T-cell (primary cell): ENCODE data around the gene TFEC. TPM values are rescaled to one million over a fixed set of nuclear protein-coding genes. Genes with fewer than 3 reads are reported as not detected.

Experiments used
- ATAC-seq, 4 experiments: fragments of 200-7000 bp in 3 of 4; fragments of 150-1000 bp in 1 of 4; cut with Tn5 transposase; replicated peaks in 1 of 4; 1 replicate in 3 of 4; 2 replicates in 1 of 4; pipeline ENCODE4 v1.10.0; 2021; ENCODE audit warnings: moderate library complexity in 3 of 4, mild to moderate bottlenecking in 2 of 4, moderate number of reproducible peaks in 1 of 4
- CTCF ChIA-PET, 2 donors: fragments of 300-600 bp; sonication (Branson Sonifier 250); formaldehyde crosslinking; loops; one replicate each; lab custom pipeline; 2022; ENCODE audit warnings: antibody characterized with exemption in 2 of 2; lab: Charles Lee
- POLR2A ChIA-PET, 2 donors: fragments of 300-600 bp; sonication (Branson Sonifier 250); formaldehyde crosslinking; loops; one replicate each; lab custom pipeline; 2022; ENCODE audit warnings: antibody characterized with exemption in 2 of 2; lab: Charles Lee
- DNase-seq, 35 experiments: peaks; one replicate each; pipeline versions ENCODE4 v3.0.0 to v3.0.0-alpha.2; 2013 to 2023
- H3K27ac ChIP-seq: one replicate; pipeline ENCODE4 v1.5.1; 2013; ENCODE audit warnings: low read length
- H3K27me3 ChIP-seq, 2 experiments: replicated peaks in 1 of 2; 1 replicate in 1 of 2; 2 replicates in 1 of 2; pipeline versions ENCODE4 v1.6.1 to v1.7.0; 2013; ENCODE audit warnings: low read length in 1 of 2, mixed read lengths in 1 of 2; ENCODE audit not compliant: control insufficient read depth in 2 of 2, insufficient read depth in 2 of 2; ENCODE audit errors: extremely low read depth in 1 of 2
- H3K36me3 ChIP-seq, 2 donors: 1 replicate in 1 of 2; 2 replicates in 1 of 2; pipeline versions ENCODE4 v1.6.1 to v1.7.0; 2013; ENCODE audit warnings: low read length in 1 of 2; ENCODE audit not compliant: control insufficient read depth in 2 of 2, insufficient read depth in 1 of 2; ENCODE audit errors: extremely low read depth in 1 of 2
- H3K4me1 ChIP-seq, 2 experiments: 1 replicate in 1 of 2; 2 replicates in 1 of 2; pipeline versions ENCODE4 v1.6.1 to v1.7.0; 2013; ENCODE audit warnings: low read length in 2 of 2, mixed read lengths in 1 of 2; ENCODE audit not compliant: insufficient read depth in 2 of 2, control insufficient read depth in 1 of 2; ENCODE audit errors: extremely low read depth in 1 of 2
- H3K4me3 ChIP-seq, 2 donors: 1 replicate in 1 of 2; 2 replicates in 1 of 2; pipeline versions ENCODE4 v1.5.1 to v1.7.0; 2013; ENCODE audit warnings: mild to moderate bottlenecking in 2 of 2, low read length in 1 of 2, moderate library complexity in 1 of 2; ENCODE audit not compliant: control insufficient read depth in 1 of 2; ENCODE audit errors: extremely low read depth in 1 of 2
- H3K9me3 ChIP-seq: 2 replicates; pipeline ENCODE4 v1.7.0; 2013
- H3K27ac Mint-ChIP-seq, 2 donors: one replicate each; pipeline ENCODE4 v1.8.0; 2020 to 2021; ENCODE audit warnings: mild to moderate bottlenecking in 2 of 2, mixed read lengths in 2 of 2
- H3K27me3 Mint-ChIP-seq, 2 donors: one replicate each; pipeline ENCODE4 v1.8.0; 2021 to 2022; ENCODE audit warnings: mixed read lengths in 2 of 2
- H3K36me3 Mint-ChIP-seq: one replicate; pipeline ENCODE4 v1.8.0; 2021; ENCODE audit warnings: mixed read lengths
- H3K4me1 Mint-ChIP-seq, 3 donors: one replicate each; pipeline ENCODE4 v1.8.0; 2020 to 2022; ENCODE audit warnings: mixed read lengths in 3 of 3, mild to moderate bottlenecking in 1 of 3
- H3K4me3 Mint-ChIP-seq, 3 donors: one replicate each; pipeline ENCODE4 v1.8.0; 2020 to 2022; ENCODE audit warnings: mild to moderate bottlenecking in 3 of 3, mixed read lengths in 3 of 3, moderate library complexity in 3 of 3
- H3K9me3 Mint-ChIP-seq, 3 donors: one replicate each; pipeline ENCODE4 v1.8.0; 2020 to 2022; ENCODE audit warnings: mixed read lengths in 3 of 3
- WGBS: methylation state at CpG from one replicate; pipeline ENCODE4 v1.1.5; 2013; ENCODE audit warnings: missing lambda C conversion rate; ENCODE audit not compliant: insufficient coverage; 5-methylcytosine and 5-hydroxymethylcytosine counted together
- total RNA-seq, 35 experiments: library from RNA in 6 of 35; stranded (reverse) in 6 of 35; fragments of 120-200 nt in 1 of 35; gene quantifications; one replicate each; pipeline versions ENCODE4 v1.2.1 to v1.2.4 and lab custom pipeline; 2013 to 2026

The TFEC gene
- total RNA-seq, 5 donors from 2014 or later (not counting 1 experiment from before 2014, with no cell fraction given) = 0.19 to 0.51 (median 0.33) TPM

- no peaks in the 10 kb centered on the region for H3K27me3 ChIP-seq
- WGBS = no CpG with 5 or more reads among the region's 3 CpGs
- no peak overlapping the region for H3K4me3 Mint-ChIP-seq
- H3K27ac ChIP-seq = no peak overlapping the region
- no peaks in the 10 kb centered on the region for H3K4me1 ChIP-seq
- H3K36me3 ChIP-seq = no peaks in the 10 kb centered on the region
- no peak overlapping the region for H3K4me3 ChIP-seq
- no peaks in the 10 kb centered on the region for H3K9me3 ChIP-seq
- no peaks in the 10 kb centered on the region for H3K9me3 Mint-ChIP-seq
- ATAC-seq (no peak), DNase-seq (no peak)
- no peak overlapping the region for H3K27ac Mint-ChIP-seq
- CTCF ChIA-PET = no interaction called here
- H3K36me3 Mint-ChIP-seq = no peaks in the 10 kb centered on the region
- POLR2A ChIA-PET = no interaction called here
- H3K4me1 Mint-ChIP-seq = no peaks in the 10 kb centered on the region
- no peaks in the 10 kb centered on the region for H3K27me3 Mint-ChIP-seq
Measured at GRCh38 chr7:115976651-115977050, 53.9 kb downstream of the TFEC start.

GRCh38 chr7:115975766-115976165 lies 54.8 kb downstream of the TFEC start:
- no peaks in the 10 kb centered on the region for H3K36me3 Mint-ChIP-seq

DNA sequence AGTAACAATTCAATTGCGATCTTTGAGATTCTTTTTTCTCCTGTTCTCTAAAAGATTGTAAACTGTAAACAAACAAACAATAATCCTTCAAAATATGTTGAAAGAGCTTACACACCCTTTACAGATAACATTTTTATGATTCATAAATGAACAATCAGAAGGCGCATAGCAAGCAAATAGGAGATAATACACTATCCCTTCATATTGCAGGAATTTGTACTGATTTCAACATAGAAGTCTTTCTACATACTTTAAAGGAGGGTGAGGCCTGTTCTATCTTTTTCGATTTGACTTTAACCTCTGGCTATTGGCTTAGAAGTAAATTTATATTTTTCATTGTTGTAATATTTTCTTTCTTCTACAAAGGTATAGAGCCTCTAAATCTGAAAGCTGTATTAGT lies 57.2 kb downstream of the TFEC start:
- Mint-ChIP-seq H3K36me3 (no peaks in the 10 kb centered on the region), H3K27ac (no peak overlapping the region), H3K4me3 (no peak overlapping the region), H3K4me1 (no peaks in the 10 kb centered on the region), H3K27me3 (no peaks in the 10 kb centered on the region), H3K9me3 (peaks cover 0 to 3% (median 0%) of the 10 kb centered on the region in 3 donors)
- no CpG with 5 or more reads among the region's 3 CpGs for WGBS
- ATAC-seq = no peak
- CTCF ChIA-PET = no interaction called here
- Histone ChIP-seq H3K27me3 (no peaks in the 10 kb centered on the region), H3K4me1 (no peaks in the 10 kb centered on the region), H3K4me3 (no peak overlapping the region), H3K9me3 (no peaks in the 10 kb centered on the region), H3K27ac (no peak overlapping the region), H3K36me3 (no peaks in the 10 kb centered on the region)
- DNase-seq = no peak
- POLR2A ChIA-PET = no interaction called here

More at GRCh38 chr7:115975766-115976165, 54.8 kb downstream of the TFEC start:
- no peaks in the 10 kb centered on the region for H3K9me3 Mint-ChIP-seq
- ChIA-PET CTCF (no interaction called here), POLR2A (no interaction called here)
- no peak overlapping the region for H3K4me3 ChIP-seq
- H3K27me3 Mint-ChIP-seq = no peaks in the 10 kb centered on the region
- H3K9me3 ChIP-seq = no peaks in the 10 kb centered on the region
- WGBS = no CpG with 5 or more reads among the region's 5 CpGs
- no peaks in the 10 kb centered on the region for H3K4me1 ChIP-seq
- no peaks in the 10 kb centered on the region for H3K27me3 ChIP-seq
- no peak overlapping the region for H3K27ac Mint-ChIP-seq
- no peaks in the 10 kb centered on the region for H3K36me3 ChIP-seq
- no peak overlapping the region for H3K4me3 Mint-ChIP-seq
- no peak overlapping the region for H3K27ac ChIP-seq
- DNase-seq (no peak), ATAC-seq (no peak)
- H3K4me1 Mint-ChIP-seq = no peaks in the 10 kb centered on the region

- no peaks in the 10 kb centered on the region for H3K9me3 ChIP-seq
- H3K4me1 Mint-ChIP-seq = no peaks in the 10 kb centered on the region
- no peak overlapping the region for H3K4me3 Mint-ChIP-seq
- H3K27me3 ChIP-seq = no peaks in the 10 kb centered on the region
- no peak overlapping the region for H3K27ac Mint-ChIP-seq
- DNase-seq = no peak
- ChIA-PET POLR2A (no interaction called here), CTCF (no interaction called here)
- no peak for ATAC-seq
- no peaks in the 10 kb centered on the region for H3K36me3 Mint-ChIP-seq
- H3K27me3 Mint-ChIP-seq = no peaks in the 10 kb centered on the region
- no peaks in the 10 kb centered on the region for H3K4me1 ChIP-seq
- H3K4me3 ChIP-seq = no peak overlapping the region
- H3K36me3 ChIP-seq = no peaks in the 10 kb centered on the region
- H3K9me3 Mint-ChIP-seq = peaks cover 0 to 3% (median 0%) of the 10 kb centered on the region in 3 donors
- H3K27ac ChIP-seq = no peak overlapping the region
Measured at GRCh38 chr7:115971506-115971905, 59.1 kb downstream of the TFEC start.

DNA sequence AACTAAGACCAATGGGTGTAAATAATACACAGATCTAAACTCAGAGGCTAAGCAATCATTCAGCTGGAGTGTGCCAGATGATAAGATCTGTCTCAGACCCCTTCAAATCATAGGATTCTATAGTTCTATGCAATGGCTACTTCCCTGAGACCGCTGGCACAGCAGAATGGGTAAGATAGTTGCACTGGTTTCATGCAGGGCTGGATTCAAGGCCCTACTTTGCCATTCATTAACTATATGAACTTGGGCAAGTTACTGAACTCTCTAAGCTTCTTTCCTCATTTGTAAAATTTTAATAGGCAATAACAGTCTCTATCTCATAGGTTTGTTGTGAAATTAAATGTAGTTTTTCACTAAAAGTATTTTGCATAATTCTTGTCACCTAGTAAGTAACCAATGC lies 62.0 kb downstream of the TFEC start:
- no peak overlapping the region for H3K27ac Mint-ChIP-seq

GRCh38 chr7:115968171-115968570 lies 62.4 kb downstream of the TFEC start:
- ChIA-PET POLR2A (no interaction called here), CTCF (no interaction called here)
- Mint-ChIP-seq H3K4me1 (no peaks in the 10 kb centered on the region), H3K27ac (no peak overlapping the region), H3K27me3 (no peaks in the 10 kb centered on the region), H3K4me3 (no peak overlapping the region), H3K9me3 (peaks cover 0 to 3% (median 0%) of the 10 kb centered on the region in 3 donors), H3K36me3 (no peaks in the 10 kb centered on the region)
- no CpG with 5 or more reads among the region's 1 CpG for WGBS
- no peak overlapping the region for H3K4me3 ChIP-seq
- ATAC-seq = no peak
- no peak for DNase-seq
- no peak overlapping the region for H3K27ac ChIP-seq
- H3K27me3 ChIP-seq = no peaks in the 10 kb centered on the region
- no peaks in the 10 kb centered on the region for H3K9me3 ChIP-seq
- H3K4me1 ChIP-seq = no peaks in the 10 kb centered on the region
- H3K36me3 ChIP-seq = no peaks in the 10 kb centered on the region

More for the DNA sequence above, 62.0 kb downstream of the TFEC start:
- H3K36me3 Mint-ChIP-seq = no peaks in the 10 kb centered on the region
- ChIA-PET CTCF (no interaction called here), POLR2A (no interaction called here)
- H3K4me1 Mint-ChIP-seq = no peaks in the 10 kb centered on the region
- Histone ChIP-seq H3K27me3 (no peaks in the 10 kb centered on the region), H3K4me3 (no peak overlapping the region), H3K36me3 (no peaks in the 10 kb centered on the region), H3K9me3 (no peaks in the 10 kb centered on the region), H3K27ac (no peak overlapping the region), H3K4me1 (no peaks in the 10 kb centered on the region)
- ATAC-seq (no peak), DNase-seq (no peak)
- no CpG with 5 or more reads among the region's 1 CpG for whole genome bisulfite sequencing
- H3K4me3 Mint-ChIP-seq = no peak overlapping the region
- H3K9me3 Mint-ChIP-seq = peaks cover 0 to 3% (median 0%) of the 10 kb centered on the region in 3 donors
- H3K27me3 Mint-ChIP-seq = no peaks in the 10 kb centered on the region
